Measurements from ENCODE around the gene PLEK2.
"Not testable (repeated sequence)": the region's sequence is repeated elsewhere in the genome, so short reads cannot be mapped to it uniquely, and the experiment has no call there.

PLEK2 gene

GRCh38 chr14:67426983-67427606, 15.1 kb upstream of the PLEK2 start:
- DNase-seq, result peak; percentile 76 to 79

- no peak for DNase-seq
These were observed 14.2 kb upstream of the PLEK2 start for GRCh38 chr14:67426161-67426560.

GRCh38 chr14:67425608-67426007, 13.6 kb upstream of the PLEK2 start:
- DNase-seq, result no peak

- DNase-seq, result no peak
These were observed 12.6 kb upstream of the PLEK2 start for GRCh38 chr14:67424539-67424938.

- no peak for DNase-seq
These were observed 11.5 kb upstream of the PLEK2 start for GRCh38 chr14:67423424-67423823.

GRCh38 chr14:67421356-67422224, 9.6 kb upstream of the PLEK2 start:
- no peak for DNase-seq

GRCh38 chr14:67420102-67420739, 8.3 kb upstream of the PLEK2 start:
- peak in 1 of 2 experiments; percentile 28 for DNase-seq

- DNase-seq, result no peak
These were observed 6.6 kb upstream of the PLEK2 start for GRCh38 chr14:67418401-67419191.

- no peak for DNase-seq
These were observed 5.7 kb upstream of the PLEK2 start for GRCh38 chr14:67417633-67418032.

- DNase-seq, result no peak
These were observed 4.8 kb upstream of the PLEK2 start for GRCh38 chr14:67416810-67417209.

GRCh38 chr14:67416085-67416484, 4.1 kb upstream of the PLEK2 start:
- no peak for DNase-seq

- not testable (repeated sequence) for DNase-seq
These were observed 3.6 kb upstream of the PLEK2 start for GRCh38 chr14:67415610-67416009.

GRCh38 chr14:67413806-67414769, 2.1 kb upstream of the PLEK2 start:
- DNase-seq, result no peak

GRCh38 chr14:67411370-67411769, 595 bp downstream of the PLEK2 start:
- DNase-seq, result no peak

- no peak for DNase-seq
These were observed 1.7 kb downstream of the PLEK2 start for GRCh38 chr14:67410313-67410712.

GRCh38 chr14:67409461-67409860, 2.5 kb downstream of the PLEK2 start:
- DNase-seq, result no peak

GRCh38 chr14:67408122-67408801, 3.7 kb downstream of the PLEK2 start:
- not testable (repeated sequence) for DNase-seq

GRCh38 chr14:67405771-67406170, 6.2 kb downstream of the PLEK2 start:
- no peak for DNase-seq

- DNase-seq, result no peak
These were observed 11.5 kb downstream of the PLEK2 start for GRCh38 chr14:67400434-67400833.

GRCh38 chr14:67397536-67397935, 14.4 kb downstream of the PLEK2 start:
- DNase-seq, result no peak

- DNase-seq, result no peak
These were observed 15.5 kb downstream of the PLEK2 start for GRCh38 chr14:67396381-67396970.

Data from SHP77 (cell line).